Measurements from ENCODE around the gene GPAT2.
"Not testable (repeated sequence)": the region's sequence is repeated elsewhere in the genome, so short reads cannot be mapped to it uniquely, and the experiment has no call there.

Gene GPAT2

GRCh38 chr2:95992520-95993272 is 42.0 kb downstream of the GPAT2 start:
- peak; percentile 87 for TF ChIP-seq CTCF (conservative IDR thresholded peaks at IDR 0.05)
- H3K27ac ChIP-seq, result peak overlapping the region; percentile 80

GRCh38 chr2:95992102-95992501 is 42.6 kb downstream of the GPAT2 start:
- peak overlapping the region; percentile 80 for H3K27ac ChIP-seq

- H3K27ac ChIP-seq, result peak within 1 kb of the TSS; percentile 80
These were observed 43.2 kb downstream of the GPAT2 start, which contains the start of gene ANKRD36C for GRCh38 chr2:95991351-95992094. Gene ANKRD36C, minus strand, starts transcription at chr2:95991824. Its CDS starts 116 bp downstream, at chr2:95991708.

- not testable (repeated sequence) for H3K27ac ChIP-seq
These were observed 43.8 kb downstream of the GPAT2 start for GRCh38 chr2:95990884-95991283.

All from C4-2B (cell line).